SK-N-SH (cell line): Measurements from ENCODE around the gene SETD1B. TPM values are rescaled to one million over a fixed set of nuclear protein-coding genes. Genes with fewer than 3 reads are reported as not detected.

Source experiments
- CTCF ChIA-PET: fragments of 300-600, 350-600 bp; formaldehyde crosslinking; extraction: SDS; loops from one replicate; lab custom pipeline; 2021; lab: Yijun Ruan, JAX
- POLR2A ChIA-PET: fragments of 350-600 bp; sonication (Branson Sonifier 250); formaldehyde crosslinking; extraction: SDS; loops from one replicate; lab custom pipeline; 2020; ENCODE audit warnings: antibody characterized with exemption, inconsistent platforms; lab: Yijun Ruan, JAX
- DNase-seq: peaks from one replicate; pipeline ENCODE4 v3.0.0; 2012
- H2AFZ ChIP-seq: fragments of 200-600 bp; sonication (generic); 2 replicates; pipeline ENCODE4 v1.8.1; 2016; ENCODE audit warnings: antibody characterized with exemption, mild to moderate bottlenecking, low read depth
- H3F3A ChIP-seq: fragments of 200-600 bp; sonication (generic); replicated peaks from 2 replicates; pipeline ENCODE3; 2016; ENCODE audit warnings: antibody characterized with exemption, mild to moderate bottlenecking; ENCODE audit not compliant: insufficient read depth
- H3K27ac ChIP-seq, 2 experiments: fragments of 200-500 bp in 1 of 2; fragments of 200-600 bp in 1 of 2; sonication (Bioruptor generic) in 1 of 2; sonication (generic), shearing (Covaris generic) in 1 of 2; 2 replicates each; pipeline versions ENCODE4 v1.5.1 to v1.6.1; 2014 to 2016; ENCODE audit warnings: low read depth in 2 of 2, inconsistent platforms in 1 of 2, low read length in 1 of 2, mild to moderate bottlenecking in 1 of 2, mixed read lengths in 1 of 2
- H3K27me3 ChIP-seq: fragments of 200-600 bp; sonication (generic), shearing (Covaris generic); 2 replicates; pipeline ENCODE4 v1.6.1; 2016; ENCODE audit warnings: mixed run types; ENCODE audit not compliant: insufficient read depth
- H3K36me3 ChIP-seq, 2 experiments: fragments of 200-500 bp in 1 of 2; fragments of 200-600 bp in 1 of 2; sonication (Bioruptor generic) in 1 of 2; sonication (generic) in 1 of 2; replicated peaks in 1 of 2; 2 replicates each; pipeline versions ENCODE3 to v1.5.1; 2014 to 2016; ENCODE audit warnings: low read length in 1 of 2, mild to moderate bottlenecking in 1 of 2; ENCODE audit not compliant: insufficient read depth in 2 of 2, control insufficient read depth in 1 of 2
- H3K4me1 ChIP-seq, 2 experiments: fragments of 200-500 bp in 1 of 2; fragments of 200-600 bp in 1 of 2; sonication (Bioruptor generic) in 1 of 2; sonication (generic), shearing (Covaris generic) in 1 of 2; 2 replicates each; pipeline versions ENCODE4 v1.5.1 to v1.6.1; 2014 to 2016; ENCODE audit warnings: low read depth in 1 of 2, low read length in 1 of 2, mixed run types in 1 of 2; ENCODE audit not compliant: insufficient read depth in 2 of 2, control insufficient read depth in 1 of 2
- H3K4me2 ChIP-seq: fragments of 200-600 bp; sonication (generic), shearing (Covaris generic); 2 replicates; pipeline ENCODE4 v1.6.1; 2017; ENCODE audit warnings: mixed run types
- H3K4me3 ChIP-seq, 2 experiments: fragments of 200-500 bp in 1 of 2; fragments of 200-600 bp in 1 of 2; sonication (Bioruptor generic) in 1 of 2; sonication (generic), shearing (Covaris generic) in 1 of 2; 2 replicates each; pipeline versions ENCODE4 v1.5.1 to v1.8.1; 2014 to 2016; ENCODE audit warnings: low read depth in 2 of 2, inconsistent platforms in 1 of 2, low read length in 1 of 2, mild to moderate bottlenecking in 1 of 2, mixed read lengths in 1 of 2, moderate library complexity in 1 of 2
- H3K79me2 ChIP-seq: fragments of 200-600 bp; sonication (generic); 2 replicates; pipeline ENCODE4 v1.8.1; 2017; ENCODE audit warnings: mild to moderate bottlenecking; ENCODE audit not compliant: insufficient read depth
- H3K9ac ChIP-seq: fragments of 200-600 bp; sonication (generic); 2 replicates; pipeline ENCODE4 v1.6.1; 2017; ENCODE audit warnings: mixed run types
- H3K9me2 ChIP-seq: fragments of 200-600 bp; sonication (generic); 2 replicates; pipeline ENCODE4 v1.6.1; 2017; ENCODE audit warnings: mixed run types
- H3K9me3 ChIP-seq: fragments of 200-600 bp; sonication (generic); 2 replicates; pipeline ENCODE4 v1.6.1; 2017; ENCODE audit warnings: mixed run types, mild to moderate bottlenecking, moderate library complexity
- H4K20me1 ChIP-seq: fragments of 200-600 bp; sonication (generic); 2 replicates; pipeline ENCODE4 v1.6.1; 2017; ENCODE audit warnings: mild to moderate bottlenecking, mixed run types; ENCODE audit not compliant: insufficient read depth
- CHD2 ChIP-seq: fragments of 150-350 bp; IDR thresholded peaks from 2 replicates; pipeline ENCODE4 v1.6.1; 2018; ENCODE audit warnings: low read length; ENCODE audit not compliant: partially characterized antibody
- ELF1 ChIP-seq: IDR thresholded peaks from 2 replicates; pipeline ENCODE4 v1.4.0; 2012
- EP300 ChIP-seq, 2 experiments: IDR thresholded peaks; 2 replicates each; pipeline versions ENCODE4 v1.4.0 to v1.6.1; 2012; ENCODE audit warnings: borderline replicate concordance in 1 of 2, low read depth in 1 of 2, low read length in 1 of 2
- EZH2phosphoT487 ChIP-seq: fragments of 200-600 bp; sonication (generic); IDR thresholded peaks from 2 replicates; pipeline ENCODE4 v1.6.1; 2017; ENCODE audit warnings: low read depth, mixed run types, mild to moderate bottlenecking, antibody characterized with exemption, moderate library complexity, borderline replicate concordance
- FOSL2 ChIP-seq: IDR thresholded peaks from 2 replicates; pipeline ENCODE4 v1.4.0; 2012; ENCODE audit warnings: low read depth, mild to moderate bottlenecking, moderate library complexity, borderline replicate concordance
- GABPA ChIP-seq: IDR thresholded peaks from 2 replicates; pipeline ENCODE4 v1.4.0; 2012; ENCODE audit warnings: low read depth, mild to moderate bottlenecking
- GATA2 ChIP-seq: sonication (generic); formaldehyde crosslinking; IDR thresholded peaks from 2 replicates; pipeline ENCODE4 v1.5.0; 2020; ENCODE audit warnings: mild to moderate bottlenecking, missing genetic modification reagents
- IRF3 ChIP-seq: fragments of 150-350 bp; IDR thresholded peaks from 2 replicates; pipeline ENCODE4 v1.6.1; 2016; ENCODE audit warnings: mild to moderate bottlenecking, low read depth, low read length
- JUND ChIP-seq: IDR thresholded peaks from 2 replicates; pipeline ENCODE4 v1.4.0; 2012
- MEF2A ChIP-seq: IDR thresholded peaks from 2 replicates; pipeline ENCODE4 v1.4.0; 2012; ENCODE audit warnings: low read depth, borderline replicate concordance
- MXI1 ChIP-seq: IDR thresholded peaks from 2 replicates; pipeline ENCODE4 v1.6.1; 2012; ENCODE audit warnings: mild to moderate bottlenecking, low read depth, low read length, improper control_type of control experiment
- NFIC ChIP-seq: IDR thresholded peaks from 2 replicates; pipeline ENCODE4 v1.4.0; 2012; ENCODE audit warnings: borderline replicate concordance
- NRF1 ChIP-seq: IDR thresholded peaks from 2 replicates; pipeline ENCODE4 v1.6.1; 2012; ENCODE audit warnings: low read depth, mild to moderate bottlenecking, low read length
- RAD21 ChIP-seq: IDR thresholded peaks from 2 replicates; pipeline ENCODE4 v1.6.1; 2012; ENCODE audit warnings: mild to moderate bottlenecking, low read length
- RCOR1 ChIP-seq: fragments of 150-350 bp; IDR thresholded peaks from 2 replicates; pipeline ENCODE4 v1.6.1; 2017; ENCODE audit warnings: antibody characterized with exemption, low read length
- RFX5 ChIP-seq: IDR thresholded peaks from 2 replicates; pipeline ENCODE4 v1.6.1; 2012; ENCODE audit warnings: mild to moderate bottlenecking, improper control_type of control experiment, low read length
- RXRA ChIP-seq: IDR thresholded peaks from 2 replicates; pipeline ENCODE4 v1.4.0; 2012; ENCODE audit warnings: low read depth, mild to moderate bottlenecking, borderline replicate concordance
- SIN3A ChIP-seq: IDR thresholded peaks from 2 replicates; pipeline ENCODE4 v1.6.1; 2012; ENCODE audit warnings: low read depth, mild to moderate bottlenecking, low read length, moderate library complexity, borderline replicate concordance
- SMC3 ChIP-seq: IDR thresholded peaks from 2 replicates; pipeline ENCODE4 v1.6.1; 2012; ENCODE audit warnings: low read depth, low read length, improper control_type of control experiment
- TAF1 ChIP-seq: IDR thresholded peaks from 2 replicates; pipeline ENCODE4 v1.6.1; 2012; ENCODE audit warnings: low read depth, mild to moderate bottlenecking, low read length, moderate library complexity, borderline replicate concordance
- TCF12 ChIP-seq: IDR thresholded peaks from 2 replicates; pipeline ENCODE4 v1.4.0; 2012
- TEAD4 ChIP-seq: IDR thresholded peaks from 2 replicates; pipeline ENCODE4 v1.4.0; 2012; ENCODE audit warnings: mild to moderate bottlenecking, borderline replicate concordance; ENCODE audit not compliant: insufficient read depth
- USF1 ChIP-seq: IDR thresholded peaks from 2 replicates; pipeline ENCODE4 v1.4.0; 2012; ENCODE audit warnings: low read depth, borderline replicate concordance
- WGBS: methylation state at CpG from one replicate; pipeline ENCODE4 v1.1.6; 2017; ENCODE audit warnings: low lambda C conversion rate; 5-methylcytosine and 5-hydroxymethylcytosine counted together
- polyA plus RNA-seq, 3 experiments: library from polyadenylated mRNA; depleted of rRNA; stranded (reverse); fragments of >200 nt; gene quantifications; 2 replicates each; pipeline ENCODE4 v1.2.3, GENCODE V29; 2012

Gene SETD1B
- polyA plus RNA-seq, 1 of the 3 experiments (the other 2 are of a cell fraction), result 2.0 TPM

GRCh38 chr12:121764808-121765207 is 39.0 kb upstream of the SETD1B start:
- Histone ChIP-seq H3K4me2 (0 out of 2 replicates have a peak overlapping the region, but pooled peaks have one; percentile 44), H4K20me1 (no peaks in the 10 kb centered on the region), H3K4me3 (no peak overlapping the region), H3K36me3 (peaks cover 0 to 4% of the 10 kb centered on the region in 2 experiments), H3K27ac (0 out of 4 replicates have a peak overlapping the region, but pooled peaks of 1 of the 2 experiments have one; percentile 11), H2AFZ (no peak overlapping the region), H3F3A (peaks cover 14% of the 10 kb centered on the region), H3K27me3 (no peaks in the 10 kb centered on the region), H3K9ac (no peak overlapping the region), H3K9me2 (no peaks in the 10 kb centered on the region), H3K9me3 (no peaks in the 10 kb centered on the region), H3K4me1 (peaks cover 17 to 24% of the 10 kb centered on the region in 2 experiments; a peak in 1 of 4 replicates), H3K79me2 (no peaks in the 10 kb centered on the region)
- ChIA-PET POLR2A (no interaction called here), CTCF (interaction anchor here (1.1 to 25.7 kb wide), 6 partner anchors 12 to 212 kb away, joined by 3 to 382 read pairs (median 4); partner anchors contain the start of gene RHOF)
- 89% methylated on average over 3 of the region's 3 CpGs for WGBS
- TF ChIP-seq RAD21 (no peak), EZH2phosphoT487 (no peak), NRF1 (no peak), TAF1 (no peak), RXRA (no peak), GABPA (no peak), IRF3 (no peak), MEF2A (no peak), USF1 (no peak), JUND (no peak)
- no peak for DNase-seq

GRCh38 chr12:121765573-121765972 is 38.2 kb upstream of the SETD1B start:
- Histone ChIP-seq H3K27me3 (no peaks in the 10 kb centered on the region), H3K9ac (no peak overlapping the region), H3K4me2 (peak overlapping the region; percentile 44; the same call in 1 of the 2 replicates), H3K9me3 (no peaks in the 10 kb centered on the region), H4K20me1 (no peaks in the 10 kb centered on the region), H3F3A (peaks cover 14% of the 10 kb centered on the region), H3K36me3 (peaks cover 0 to 4% of the 10 kb centered on the region in 2 experiments), H3K4me1 (peaks cover 17 to 24% of the 10 kb centered on the region in 2 experiments; a peak in 1 of 4 replicates), H2AFZ (no peak overlapping the region), H3K9me2 (no peaks in the 10 kb centered on the region), H3K27ac (peak overlapping the region; percentile 22 to 66; a peak in 3 of 4 replicates), H3K4me3 (no peak overlapping the region), H3K79me2 (no peaks in the 10 kb centered on the region)
- POLR2A ChIA-PET, result interaction anchor here (0.6 kb wide), 1 partner anchor 72 kb away, joined by 3 read pairs; no protein-coding TSS in a partner anchor
- no peak for DNase-seq
- 18% methylated on average over 3 of the region's 5 CpGs for WGBS
- CTCF ChIA-PET, result interaction anchor here (1.1 to 25.7 kb wide), 5 partner anchors 29 to 213 kb away, joined by 3 to 382 read pairs (median 3); partner anchors contain the start of gene RHOF
- TF ChIP-seq FOSL2, result peak; percentile 94
- peak in 1 of 2 experiments; percentile 20; a peak in 1 of 4 replicates for TF ChIP-seq EP300 (IDR thresholded peaks at IDR 0.05; ENCODE audit: borderline replicate concordance in 1 of 2, low read depth in 1 of 2, low read length in 1 of 2)
- no peak for TF ChIP-seq RCOR1
- no peak for TF ChIP-seq EZH2phosphoT487
- TF ChIP-seq JUND, result peak; percentile 95
- no peak for TF ChIP-seq MXI1
- no peak for TF ChIP-seq NFIC
- TF ChIP-seq ELF1, result no peak
- TF ChIP-seq TAF1, result no peak
- TF ChIP-seq GATA2 (CRISPR knock-in tag), result no peak
- TF ChIP-seq RAD21, result no peak
- no peak for TF ChIP-seq IRF3
- TF ChIP-seq TEAD4, result no peak
- no peak for TF ChIP-seq USF1
- no peak for TF ChIP-seq RFX5
- no peak for TF ChIP-seq SMC3
- no peak for TF ChIP-seq NRF1
- no peak for TF ChIP-seq CHD2
- 0 out of 2 replicates have a peak, but pooled peaks have one; percentile 34 for TF ChIP-seq SIN3A
- peak; percentile 92 for TF ChIP-seq TCF12
